Stimulated activated CD8-positive, alpha-beta memory T cell treated with anti-CD3 and anti-CD28 coated beads, Interleukin-12 subunit alpha, Interleukin-12 subunit beta, amount 100 ng/mL, for 4 hours (primary cell): ENCODE results near the gene ANKFY1.
"Not testable (repeated sequence)": the region's sequence is repeated elsewhere in the genome, so short reads cannot be mapped to it uniquely, and the experiment has no call there.

Experiments used
- DNase-seq: peaks from one replicate; pipeline ENCODE4 v3.0.0-alpha.2; 2020; ENCODE audit warnings: low read depth

Gene ANKFY1

GRCh38 chr17:4214157-4214556 lies 49.6 kb downstream of the ANKFY1 start:
- no peak for DNase-seq

GRCh38 chr17:4209611-4210010 lies 54.2 kb downstream of the ANKFY1 start:
- DNase-seq, result no peak

- no peak for DNase-seq
These were observed 55.5 kb downstream of the ANKFY1 start for GRCh38 chr17:4208238-4208637.

GRCh38 chr17:4206962-4207361 lies 56.8 kb downstream of the ANKFY1 start:
- no peak for DNase-seq

GRCh38 chr17:4205917-4206316 lies 57.9 kb downstream of the ANKFY1 start:
- no peak for DNase-seq

GRCh38 chr17:4204710-4205173 lies 59.0 kb downstream of the ANKFY1 start:
- DNase-seq, result no peak

GRCh38 chr17:4204190-4204589 lies 59.6 kb downstream of the ANKFY1 start:
- no peak for DNase-seq

- DNase-seq, result no peak
These were observed 62.6 kb downstream of the ANKFY1 start for GRCh38 chr17:4201226-4201625.

GRCh38 chr17:4199818-4200402 lies 63.9 kb downstream of the ANKFY1 start:
- no peak for DNase-seq

- DNase-seq, result no peak
These were observed 64.8 kb downstream of the ANKFY1 start for GRCh38 chr17:4198995-4199394.

- no peak for DNase-seq
These were observed 68.5 kb downstream of the ANKFY1 start for GRCh38 chr17:4195306-4195705.

GRCh38 chr17:4194796-4195195 lies 69.0 kb downstream of the ANKFY1 start:
- no peak for DNase-seq

- DNase-seq, result not testable (repeated sequence)
These were observed 73.0 kb downstream of the ANKFY1 start for GRCh38 chr17:4190791-4191190.

GRCh38 chr17:4189280-4189679 lies 74.5 kb downstream of the ANKFY1 start:
- DNase-seq, result no peak

- DNase-seq, result no peak
These were observed 75.7 kb downstream of the ANKFY1 start for GRCh38 chr17:4188076-4188475.

- no peak for DNase-seq
These were observed 76.7 kb downstream of the ANKFY1 start for GRCh38 chr17:4187076-4187475.

- DNase-seq, result no peak
These were observed 77.4 kb downstream of the ANKFY1 start for GRCh38 chr17:4186357-4186881.

- no peak for DNase-seq
These were observed 78.1 kb downstream of the ANKFY1 start for GRCh38 chr17:4185656-4186055.

- no peak for DNase-seq
These were observed 79.0 kb downstream of the ANKFY1 start for GRCh38 chr17:4184811-4185210.

- no peak for DNase-seq
These were observed 81.7 kb downstream of the ANKFY1 start for GRCh38 chr17:4182043-4182442.

- DNase-seq, result no peak
These were observed 83.0 kb downstream of the ANKFY1 start for GRCh38 chr17:4180791-4181190.

GRCh38 chr17:4179071-4179470 lies 84.7 kb downstream of the ANKFY1 start:
- DNase-seq, result no peak

GRCh38 chr17:4178651-4179050 lies 85.1 kb downstream of the ANKFY1 start:
- DNase-seq, result no peak

GRCh38 chr17:4177806-4178205 lies 86.0 kb downstream of the ANKFY1 start:
- DNase-seq, result no peak
